Limb (tissue), 2 donors: ENCODE results near the gene ELP5.
A peak's percentile ranks its signal among the peaks of the same experiment; 100 is the strongest.

Source experiments
- DNase-seq, 2 donors: peaks; one replicate each; pipeline ENCODE4 v3.0.0-alpha.2; 2016; ENCODE audit errors: extremely low spot score in 2 of 2

ELP5 gene

DNA sequence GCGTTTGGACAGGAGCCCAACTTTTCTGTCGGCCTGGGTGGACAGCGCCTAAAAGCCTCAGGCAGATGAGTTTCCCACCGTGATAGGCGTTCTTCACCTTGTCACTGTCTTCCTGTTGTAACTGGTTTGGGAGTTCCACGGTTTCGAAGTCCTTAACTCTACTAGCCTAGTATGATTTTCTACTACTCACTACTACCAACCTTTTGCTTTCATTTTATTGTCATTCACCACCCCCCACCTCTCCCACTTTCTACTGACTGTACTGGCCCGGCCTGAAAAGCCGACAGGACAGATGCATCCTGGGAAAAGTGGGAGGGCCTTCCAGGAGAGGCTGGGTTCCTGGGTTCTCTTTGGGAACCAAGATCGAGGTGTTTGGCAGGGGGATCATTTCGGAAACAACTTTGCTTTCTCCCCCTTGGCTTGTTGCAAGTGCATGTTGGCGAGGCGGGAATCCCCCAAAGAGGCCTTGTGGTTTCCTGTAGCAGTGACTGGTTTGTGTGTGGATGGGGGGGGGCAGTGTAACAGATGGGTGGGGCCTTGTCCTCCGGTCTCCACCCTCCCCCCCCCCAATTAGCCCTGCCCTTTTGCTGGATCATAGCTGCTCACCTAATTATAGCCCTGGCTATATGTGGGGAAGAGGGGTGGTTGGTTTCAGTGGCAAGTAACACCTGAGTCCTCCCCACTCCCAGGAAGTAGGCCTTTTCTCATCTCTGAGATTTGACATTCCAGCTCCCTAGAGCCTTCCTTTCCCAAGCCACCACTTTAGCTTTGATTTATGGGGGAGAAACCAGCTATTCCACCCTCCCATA, 56.8 kb downstream of the ELP5 start:
- DNase-seq = peak; percentile 54 to 76
